ENCODE data around the gene ZBTB21.

Gene ZBTB21

GRCh38 chr21:41992576-41992975 is 17.6 kb downstream of the ZBTB21 start:
- TF ChIP-seq ISL1 (CRISPR knock-in tag; IDR thresholded peaks at IDR 0.05) (no peak), BACH2 (CRISPR knock-in tag; IDR thresholded peaks at IDR 0.05; ENCODE audit: borderline replicate concordance) (no peak), RARB (CRISPR knock-in tag; IDR thresholded peaks at IDR 0.05) (no peak), ESRRG (CRISPR knock-in tag; IDR thresholded peaks at IDR 0.05) (no peak), CREB5 (CRISPR knock-in tag; IDR thresholded peaks at IDR 0.05; ENCODE audit: low read depth) (no peak), TCF4 (CRISPR knock-in tag; IDR thresholded peaks at IDR 0.05; ENCODE audit: borderline replicate concordance) (no peak), POU6F1 (CRISPR knock-in tag; IDR thresholded peaks at IDR 0.05; ENCODE audit: borderline replicate concordance, low read depth) (no peak), PATZ1 (CRISPR knock-in tag; IDR thresholded peaks at IDR 0.05; ENCODE audit: borderline replicate concordance) (no peak), ZFP3 (CRISPR knock-in tag; IDR thresholded peaks at IDR 0.05) (no peak), ZNF565 (CRISPR knock-in tag; conservative IDR thresholded peaks at IDR 0.05; ENCODE audit: low read depth) (no peak), OSR1 (CRISPR knock-in tag; IDR thresholded peaks at IDR 0.05) (no peak), CSRNP3 (CRISPR knock-in tag; IDR thresholded peaks at IDR 0.05) (no peak), PPARA (CRISPR knock-in tag; IDR thresholded peaks at IDR 0.05; ENCODE audit: borderline replicate concordance) (no peak), SNAI2 (CRISPR knock-in tag; IDR thresholded peaks at IDR 0.05) (no peak), ZNF70 (CRISPR knock-in tag; IDR thresholded peaks at IDR 0.05) (no peak), ZC3H10 (CRISPR knock-in tag; IDR thresholded peaks at IDR 0.05) (no peak)
- ATAC-seq: no peak

- ATAC-seq: no peak
- TF ChIP-seq PPARA (CRISPR knock-in tag; IDR thresholded peaks at IDR 0.05; ENCODE audit: borderline replicate concordance) (no peak), TSHZ2 (CRISPR knock-in tag; IDR thresholded peaks at IDR 0.05) (no peak), ISL1 (CRISPR knock-in tag; IDR thresholded peaks at IDR 0.05) (no peak), ESRRG (CRISPR knock-in tag; IDR thresholded peaks at IDR 0.05) (no peak), GLIS3 (CRISPR knock-in tag; IDR thresholded peaks at IDR 0.05) (no peak), CSDC2 (CRISPR knock-in tag; IDR thresholded peaks at IDR 0.05) (no peak), ZFP3 (CRISPR knock-in tag; IDR thresholded peaks at IDR 0.05) (no peak), SNAI2 (CRISPR knock-in tag; IDR thresholded peaks at IDR 0.05) (no peak), TOX (CRISPR knock-in tag; IDR thresholded peaks at IDR 0.05; ENCODE audit: borderline replicate concordance) (no peak), RARB (CRISPR knock-in tag; IDR thresholded peaks at IDR 0.05) (no peak), PATZ1 (CRISPR knock-in tag; IDR thresholded peaks at IDR 0.05; ENCODE audit: borderline replicate concordance) (no peak), ZFP30 (CRISPR knock-in tag; IDR thresholded peaks at IDR 0.05) (no peak), CREB5 (CRISPR knock-in tag; IDR thresholded peaks at IDR 0.05; ENCODE audit: low read depth) (no peak), POU6F1 (CRISPR knock-in tag; IDR thresholded peaks at IDR 0.05; ENCODE audit: borderline replicate concordance, low read depth) (no peak), CSRNP3 (CRISPR knock-in tag; IDR thresholded peaks at IDR 0.05) (no peak), ARNTL (CRISPR knock-in tag; IDR thresholded peaks at IDR 0.05; ENCODE audit: borderline replicate concordance, low read depth) (no peak), ZC3H10 (CRISPR knock-in tag; IDR thresholded peaks at IDR 0.05) (no peak), ZNF565 (CRISPR knock-in tag; conservative IDR thresholded peaks at IDR 0.05; ENCODE audit: low read depth) (no peak), ZNF8 (CRISPR knock-in tag; IDR thresholded peaks at IDR 0.05) (no peak)
Measured at GRCh38 chr21:41991659-41992058, 18.5 kb downstream of the ZBTB21 start.
